CD4-positive, alpha-beta T cell treated with Interleukin-15 for 4 hours (primary cell): Measurements from ENCODE around the gene ABCA5.

Source experiments
- DNase-seq: peaks from one replicate; pipeline ENCODE4 v3.0.0-alpha.2; 2020; ENCODE audit warnings: low spot score

ABCA5 gene

GRCh38 chr17:69327060-69327831 lies at the start of gene ABCA5:
Gene ABCA5, minus strand, starts transcription at chr17:69327133. Its CDS starts 12,718 bp downstream, at chr17:69314415.
- DNase-seq, result peak; percentile 88

GRCh38 chr17:69375229-69375628 lies 48.3 kb upstream of the ABCA5 start:
- DNase-seq, result no peak

- DNase-seq, result no peak
Observed at GRCh38 chr17:69373069-69373468, 46.1 kb upstream of the ABCA5 start.

- DNase-seq, result no peak
Observed at GRCh38 chr17:69367298-69367697, 40.4 kb upstream of the ABCA5 start.

GRCh38 chr17:69363488-69364210 lies 36.7 kb upstream of the ABCA5 start:
- no peak for DNase-seq

GRCh38 chr17:69361156-69361555 lies 34.2 kb upstream of the ABCA5 start:
- no peak for DNase-seq

GRCh38 chr17:69358688-69359596 lies 32.0 kb upstream of the ABCA5 start:
- no peak for DNase-seq

- DNase-seq, result no peak
Observed at GRCh38 chr17:69357701-69358100, 30.8 kb upstream of the ABCA5 start.

GRCh38 chr17:69356625-69357024 lies 29.7 kb upstream of the ABCA5 start:
- DNase-seq, result no peak

- no peak for DNase-seq
Observed at GRCh38 chr17:69350911-69351310, 24.0 kb upstream of the ABCA5 start.

- DNase-seq, result no peak
Observed at GRCh38 chr17:69348429-69348828, 21.5 kb upstream of the ABCA5 start.

- no peak for DNase-seq
Observed at GRCh38 chr17:69346766-69347165, 19.8 kb upstream of the ABCA5 start.

GRCh38 chr17:69344939-69345338 lies 18.0 kb upstream of the ABCA5 start:
- no peak for DNase-seq

GRCh38 chr17:69342896-69343644 lies 16.1 kb upstream of the ABCA5 start:
- DNase-seq, result no peak

GRCh38 chr17:69339937-69340336 lies 13.0 kb upstream of the ABCA5 start:
- DNase-seq, result no peak

- no peak for DNase-seq
Observed at GRCh38 chr17:69336996-69337395, 10.1 kb upstream of the ABCA5 start.

GRCh38 chr17:69336580-69336979 lies 9.6 kb upstream of the ABCA5 start:
- no peak for DNase-seq

GRCh38 chr17:69335058-69335457 lies 8.1 kb upstream of the ABCA5 start:
- no peak for DNase-seq

- no peak for DNase-seq
Observed at GRCh38 chr17:69333561-69333960, 6.6 kb upstream of the ABCA5 start.

GRCh38 chr17:69331756-69332155 lies 4.8 kb upstream of the ABCA5 start:
- DNase-seq, result no peak

- DNase-seq, result no peak
Observed at GRCh38 chr17:69326377-69327059, 415 bp downstream of the ABCA5 start.
